Ramos (cell line): ENCODE results near the gene SCO1.
"Not testable (repeated sequence)": the region's sequence is repeated elsewhere in the genome, so short reads cannot be mapped to it uniquely, and the experiment has no call there.

Source experiments
- in situ Hi-C: fragments of 300-500 bp; cut with MboI; formaldehyde crosslinking; loops from one replicate; pipeline ENCODE4 v1.14.3; 2022; ENCODE audit warnings: low sequenced_read_pairs; ENCODE audit not compliant: unreplicated experiment

SCO1 gene

GRCh38 chr17:10697092-10698081 lies at the start of gene SCO1, which contains the start of gene ADPRM:
Gene SCO1, minus strand, starts transcription at chr17:10697533. Its CDS starts 26 bp downstream, at chr17:10697507.
Gene ADPRM, plus strand, starts transcription at chr17:10697594. Its CDS starts 7,333 bp downstream, at chr17:10704927.
- in situ Hi-C loops: no loop called here

GRCh38 chr17:10745231-10745630 lies 47.9 kb upstream of the SCO1 start:
- in situ Hi-C loops: no loop called here

GRCh38 chr17:10744501-10745000 lies 47.2 kb upstream of the SCO1 start:
- in situ Hi-C loops: no loop called here

GRCh38 chr17:10743316-10744009 lies 46.1 kb upstream of the SCO1 start:
- in situ Hi-C loops: no loop called here

GRCh38 chr17:10742431-10742830 lies 45.1 kb upstream of the SCO1 start:
- in situ Hi-C loops: no loop called here

- in situ Hi-C loops: no loop called here
Observed at GRCh38 chr17:10741416-10742135, 44.2 kb upstream of the SCO1 start.

- in situ Hi-C loops: no loop called here
Observed at GRCh38 chr17:10739386-10739785, 42.1 kb upstream of the SCO1 start.

- in situ Hi-C loops: no loop called here
Observed at GRCh38 chr17:10738521-10739258, 41.4 kb upstream of the SCO1 start.

GRCh38 chr17:10737736-10738135 lies 40.4 kb upstream of the SCO1 start:
- in situ Hi-C loops: no loop called here

GRCh38 chr17:10737168-10737622 lies 39.9 kb upstream of the SCO1 start:
- in situ Hi-C loops: no loop called here

GRCh38 chr17:10735821-10736220 lies 38.5 kb upstream of the SCO1 start:
- in situ Hi-C loops: no loop called here

- in situ Hi-C loops: no loop called here
Observed at GRCh38 chr17:10735251-10735650, 37.9 kb upstream of the SCO1 start.

- in situ Hi-C loops: no loop called here
Observed at GRCh38 chr17:10733666-10734065, 36.3 kb upstream of the SCO1 start.

GRCh38 chr17:10732121-10732520 lies 34.8 kb upstream of the SCO1 start:
- in situ Hi-C loops: not testable (repeated sequence)

- in situ Hi-C loops: no loop called here
Observed at GRCh38 chr17:10731408-10731879, 34.1 kb upstream of the SCO1 start.

- in situ Hi-C loops: not testable (repeated sequence)
Observed at GRCh38 chr17:10730247-10730646, 32.9 kb upstream of the SCO1 start.

- in situ Hi-C loops: no loop called here
Observed at GRCh38 chr17:10729334-10730193, 32.2 kb upstream of the SCO1 start, which contains the start of gene TMEM220. Gene TMEM220, minus strand, starts transcription at chr17:10730023. Its CDS starts 172 bp downstream, at chr17:10729851.

GRCh38 chr17:10728331-10728892 lies 31.1 kb upstream of the SCO1 start:
- in situ Hi-C loops: no loop called here
